ENCODE measurements around the gene MADCAM1. TPM values are rescaled to one million over a fixed set of nuclear protein-coding genes. Genes with fewer than 3 reads are reported as not detected.

Gene MADCAM1
- total RNA-seq, 2 experiments from 2014 or later: 0.69 to 2.0 TPM

GRCh38 chr19:496986-497385, 700 bp downstream of the MADCAM1 start:
- TF ChIP-seq EZH2phosphoT487 (IDR thresholded peaks at IDR 0.05; ENCODE audit: borderline replicate concordance, low read depth, low read length) (no peak), CTCF (conservative IDR thresholded peaks at IDR 0.05; ENCODE audit: low read length) (no peak)
- Histone ChIP-seq H2AFZ (ENCODE audit: low read length) (no peak overlapping the region), H4K20me1 (ENCODE audit: insufficient read depth, low read length) (no peaks in the 10 kb centered on the region), H3K9me3 (ENCODE audit: low read length) (no peaks in the 10 kb centered on the region; the same call in 1 of the 2 replicates), H3K9me2 (ENCODE audit: insufficient read depth, low read length) (no peaks in the 10 kb centered on the region), H3K27ac (ENCODE audit: low read depth, low read length, poor library complexity, severe bottlenecking) (no peak overlapping the region), H3K4me3 (ENCODE audit: low read depth, low read length, poor library complexity, severe bottlenecking) (no peak overlapping the region), H3K4me1 (ENCODE audit: insufficient read depth, low read length, poor library complexity, severe bottlenecking) (no peaks in the 10 kb centered on the region), H3K4me2 (ENCODE audit: low read length) (no peak overlapping the region), H3K79me2 (ENCODE audit: insufficient read depth, low read depth, low read length) (no peaks in the 10 kb centered on the region), H3K36me3 (ENCODE audit: insufficient read depth, low read length) (no peaks in the 10 kb centered on the region)
- POLR2A ChIA-PET: no interaction called here
- CTCF ChIA-PET (ENCODE audit: unreplicated experiment): no interaction called here
- intact Hi-C loops (cut with micrococcal nuclease; ENCODE audit: unreplicated experiment): no loop called here
- no peak for DNase-seq (ENCODE audit: low spot score)
- no TSS peak for BruUV-seq (replicated peaks)

- H3K4me3 ChIP-seq (ENCODE audit: low read depth, low read length, poor library complexity, severe bottlenecking): no peak overlapping the region
- no peaks in the 10 kb centered on the region for H3K9me3 ChIP-seq (ENCODE audit: low read length)
- TF ChIP-seq CTCF (conservative IDR thresholded peaks at IDR 0.05; ENCODE audit: low read length) (no peak), EZH2phosphoT487 (IDR thresholded peaks at IDR 0.05; ENCODE audit: borderline replicate concordance, low read depth, low read length) (no peak)
- peaks cover under 1% of the 10 kb centered on the region for H3K4me1 ChIP-seq (ENCODE audit: insufficient read depth, low read length, poor library complexity, severe bottlenecking)
- POLR2A ChIA-PET: no interaction called here
- H3K9me2 ChIP-seq (ENCODE audit: insufficient read depth, low read length): no peaks in the 10 kb centered on the region
- CTCF ChIA-PET (ENCODE audit: unreplicated experiment): no interaction called here
- no TSS peak for BruUV-seq (replicated peaks)
- intact Hi-C loops (cut with micrococcal nuclease; ENCODE audit: unreplicated experiment): no loop called here
- no peak overlapping the region for H3K4me2 ChIP-seq (ENCODE audit: low read length)
- H3K27ac ChIP-seq (ENCODE audit: low read depth, low read length, poor library complexity, severe bottlenecking): no peak overlapping the region
- no peaks in the 10 kb centered on the region for H3K79me2 ChIP-seq (ENCODE audit: insufficient read depth, low read depth, low read length)
- no peak overlapping the region for H2AFZ ChIP-seq (ENCODE audit: low read length)
- H3K36me3 ChIP-seq (ENCODE audit: insufficient read depth, low read length): no peaks in the 10 kb centered on the region
- no peak for DNase-seq (ENCODE audit: low spot score)
- no peaks in the 10 kb centered on the region for H4K20me1 ChIP-seq (ENCODE audit: insufficient read depth, low read length)
These were observed 1.2 kb downstream of the MADCAM1 start for GRCh38 chr19:497491-497868.

GRCh38 chr19:497869-498510, 1.7 kb downstream of the MADCAM1 start:
- no peak overlapping the region for H3K4me2 ChIP-seq (ENCODE audit: low read length)
- no TSS peak for BruUV-seq (replicated peaks)
- H3K4me3 ChIP-seq (ENCODE audit: low read depth, low read length, poor library complexity, severe bottlenecking): no peak overlapping the region
- no peaks in the 10 kb centered on the region for H3K9me2 ChIP-seq (ENCODE audit: insufficient read depth, low read length)
- no peak for TF ChIP-seq CTCF (conservative IDR thresholded peaks at IDR 0.05; ENCODE audit: low read length)
- TF ChIP-seq EZH2phosphoT487 (IDR thresholded peaks at IDR 0.05; ENCODE audit: borderline replicate concordance, low read depth, low read length): no peak
- no peak overlapping the region for H2AFZ ChIP-seq (ENCODE audit: low read length)
- CTCF ChIA-PET (ENCODE audit: unreplicated experiment): no interaction called here
- no peak for DNase-seq (ENCODE audit: low spot score)
- H4K20me1 ChIP-seq (ENCODE audit: insufficient read depth, low read length): no peaks in the 10 kb centered on the region
- H3K4me1 ChIP-seq (ENCODE audit: insufficient read depth, low read length, poor library complexity, severe bottlenecking): peaks cover 6% of the 10 kb centered on the region
- POLR2A ChIA-PET: no interaction called here
- H3K9me3 ChIP-seq (ENCODE audit: low read length): no peaks in the 10 kb centered on the region
- H3K79me2 ChIP-seq (ENCODE audit: insufficient read depth, low read depth, low read length): no peaks in the 10 kb centered on the region
- intact Hi-C loops (cut with micrococcal nuclease; ENCODE audit: unreplicated experiment): no loop called here
- H3K36me3 ChIP-seq (ENCODE audit: insufficient read depth, low read length): no peaks in the 10 kb centered on the region
- no peak overlapping the region for H3K27ac ChIP-seq (ENCODE audit: low read depth, low read length, poor library complexity, severe bottlenecking)

All from OCI-LY7 (cell line).